GM20431 (cell line): Measurements from ENCODE around the gene IRF9.

Experiments used
- in situ Hi-C: fragments of 300-500 bp; cut with MseI, MboI; formaldehyde crosslinking; loops from one replicate; pipeline ENCODE4 v1.15.0; 2020; ENCODE audit warnings: low sequenced_read_pairs; ENCODE audit not compliant: unreplicated experiment

Gene IRF9

GRCh38 chr14:24160850-24161804 lies at the start of gene IRF9:
Gene IRF9 (plus strand): TSS chr14:24161265. CDS start chr14:24162145, 880 bp downstream.
- in situ Hi-C loops, result no loop called here

GRCh38 chr14:24113379-24113800 lies 47.7 kb upstream of the IRF9 start:
- in situ Hi-C loops, result no loop called here

GRCh38 chr14:24113801-24114531 lies 47.1 kb upstream of the IRF9 start:
- in situ Hi-C loops, result no loop called here

- in situ Hi-C loops, result no loop called here
Measured at GRCh38 chr14:24114532-24115421, 46.3 kb upstream of the IRF9 start, which contains the start of the genes DCAF11 and NRL. Gene DCAF11 (plus strand): TSS chr14:24114777. CDS start chr14:24115595, 818 bp downstream. Gene NRL (minus strand): TSS chr14:24114949. CDS start chr14:24082848, 32,101 bp downstream.

GRCh38 chr14:24115422-24116127 lies 45.5 kb upstream of the IRF9 start:
- in situ Hi-C loops, result no loop called here

- in situ Hi-C loops, result no loop called here
Measured at GRCh38 chr14:24116128-24116814, 44.8 kb upstream of the IRF9 start.

- in situ Hi-C loops, result no loop called here
Measured at GRCh38 chr14:24117179-24117578, 43.9 kb upstream of the IRF9 start.

GRCh38 chr14:24119691-24120090 lies 41.4 kb upstream of the IRF9 start:
- in situ Hi-C loops, result no loop called here

GRCh38 chr14:24121210-24121609 lies 39.9 kb upstream of the IRF9 start:
- in situ Hi-C loops, result no loop called here

- in situ Hi-C loops, result no loop called here
Measured at GRCh38 chr14:24122416-24122815, 38.6 kb upstream of the IRF9 start.

- in situ Hi-C loops, result no loop called here
Measured at GRCh38 chr14:24122898-24123297, 38.2 kb upstream of the IRF9 start.

GRCh38 chr14:24123424-24124417 lies 37.3 kb upstream of the IRF9 start:
- in situ Hi-C loops, result no loop called here

- in situ Hi-C loops, result no loop called here
Measured at GRCh38 chr14:24126939-24127338, 34.1 kb upstream of the IRF9 start.

- in situ Hi-C loops, result no loop called here
Measured at GRCh38 chr14:24127673-24128072, 33.4 kb upstream of the IRF9 start.

- in situ Hi-C loops, result no loop called here
Measured at GRCh38 chr14:24129410-24129998, 31.6 kb upstream of the IRF9 start.

- in situ Hi-C loops, result no loop called here
Measured at GRCh38 chr14:24130380-24130716, 30.7 kb upstream of the IRF9 start, which contains the start of gene FITM1. Gene FITM1 (plus strand): TSS chr14:24130659. CDS start chr14:24131564, 905 bp downstream.
